ENCODE results near the gene NFATC1. TPM values are rescaled to one million over a fixed set of nuclear protein-coding genes. Genes with fewer than 3 reads are reported as not detected.

NFATC1 gene
- total RNA-seq, 1 donor from 2014 or later = 8.1 TPM

GRCh38 chr18:79452991-79453645, 57.4 kb downstream of the NFATC1 start:
- Mint-ChIP-seq H3K27me3 (ENCODE audit: unreplicated experiment) (no peaks in the 10 kb centered on the region), H3K4me3 (ENCODE audit: unreplicated experiment) (no peak overlapping the region), H3K9me3 (ENCODE audit: unreplicated experiment) (no peaks in the 10 kb centered on the region), H3K4me1 (ENCODE audit: unreplicated experiment) (peaks cover 11% of the 10 kb centered on the region), H3K36me3 (ENCODE audit: unreplicated experiment) (peaks cover 5% of the 10 kb centered on the region), H3K27ac (ENCODE audit: unreplicated experiment) (no peak overlapping the region)
- no peak for DNase-seq (ENCODE audit: extremely low spot score, unreplicated experiment)
- TF ChIP-seq CTCF (IDR thresholded peaks at IDR 0.05) = no peak

- TF ChIP-seq CTCF (IDR thresholded peaks at IDR 0.05) = no peak
- Mint-ChIP-seq H3K9me3 (ENCODE audit: unreplicated experiment) (no peaks in the 10 kb centered on the region), H3K27me3 (ENCODE audit: unreplicated experiment) (no peaks in the 10 kb centered on the region), H3K4me3 (ENCODE audit: unreplicated experiment) (no peak overlapping the region), H3K4me1 (ENCODE audit: unreplicated experiment) (peaks cover 19% of the 10 kb centered on the region), H3K36me3 (ENCODE audit: unreplicated experiment) (peaks cover 4% of the 10 kb centered on the region), H3K27ac (ENCODE audit: unreplicated experiment) (peak overlapping the region; percentile 27)
- DNase-seq (ENCODE audit: extremely low spot score, unreplicated experiment) = no peak
These were observed 58.3 kb downstream of the NFATC1 start for GRCh38 chr18:79453816-79454735.

GRCh38 chr18:79455261-79455660, 59.5 kb downstream of the NFATC1 start:
- H3K36me3 Mint-ChIP-seq (ENCODE audit: unreplicated experiment) = no peaks in the 10 kb centered on the region
- H3K4me3 Mint-ChIP-seq (ENCODE audit: unreplicated experiment) = no peak overlapping the region
- H3K27ac Mint-ChIP-seq (ENCODE audit: unreplicated experiment) = no peak overlapping the region
- H3K4me1 Mint-ChIP-seq (ENCODE audit: unreplicated experiment) = peaks cover 30% of the 10 kb centered on the region
- DNase-seq (ENCODE audit: extremely low spot score, unreplicated experiment) = no peak
- TF ChIP-seq CTCF (IDR thresholded peaks at IDR 0.05) = no peak
- H3K9me3 Mint-ChIP-seq (ENCODE audit: unreplicated experiment) = no peaks in the 10 kb centered on the region
- no peaks in the 10 kb centered on the region for H3K27me3 Mint-ChIP-seq (ENCODE audit: unreplicated experiment)

- Mint-ChIP-seq H3K36me3 (ENCODE audit: unreplicated experiment) (no peaks in the 10 kb centered on the region), H3K27me3 (ENCODE audit: unreplicated experiment) (no peaks in the 10 kb centered on the region), H3K27ac (ENCODE audit: unreplicated experiment) (no peak overlapping the region), H3K9me3 (ENCODE audit: unreplicated experiment) (no peaks in the 10 kb centered on the region), H3K4me1 (ENCODE audit: unreplicated experiment) (peaks cover 37% of the 10 kb centered on the region), H3K4me3 (ENCODE audit: unreplicated experiment) (no peak overlapping the region)
- TF ChIP-seq CTCF (IDR thresholded peaks at IDR 0.05) = no peak
- DNase-seq (ENCODE audit: extremely low spot score, unreplicated experiment) = no peak
These were observed 60.6 kb downstream of the NFATC1 start for GRCh38 chr18:79456105-79456980.

Data from osteocyte (in vitro differentiated cells).